ENCODE measurements around the gene PTPRJ. TPM values are rescaled to one million over a fixed set of nuclear protein-coding genes. Genes with fewer than 3 reads are reported as not detected.

PTPRJ gene
- total and polyA plus RNA-seq, 9 of the 15 experiments (the other 6 are each of a cell fraction or from before 2014, with no cell fraction given) = 0.56 to 10.7 (median 4.8) TPM

- DNase-seq (ENCODE audit: extremely low read depth in 1 of 4, low spot score in 3 of 4) (no peak), ATAC-seq (no peak), FAIRE-seq (no peak)
- no peaks in the 10 kb centered on the region for H3K9me1 ChIP-seq (ENCODE audit: control insufficient read depth, insufficient read depth, low read length)
- POLR2A ChIA-PET = interaction anchor here (0.7 to 1.3 kb wide), 2 partner anchors 24 to 1312 kb away, joined by 3 read pairs; no protein-coding TSS in a partner anchor
- in situ Hi-C loops (cut with MboI) = no loop called here
- TF ChIP-seq TBP (optimal IDR thresholded peaks at IDR 0.05; ENCODE audit: low read depth, low read length) = no peak
- no peak for TF ChIP-seq KDM1A (IDR thresholded peaks at IDR 0.05)
- TF ChIP-seq ZNF699 (CRISPR knock-in tag; IDR thresholded peaks at IDR 0.05; ENCODE audit: insufficient replicate concordance) = no peak
- no peak for TF ChIP-seq PTBP1 (IDR thresholded peaks at IDR 0.05; ENCODE audit: low read depth, low read length)
- TF ChIP-seq MBD1 (CRISPR knock-in tag; IDR thresholded peaks at IDR 0.05) = no peak
- no peak for TF ChIP-seq ZBTB43 (CRISPR knock-in tag; IDR thresholded peaks at IDR 0.05)
- TF ChIP-seq HES1 (IDR thresholded peaks at IDR 0.05; ENCODE audit: low read depth) = no peak
- TF ChIP-seq PREB (CRISPR knock-in tag; IDR thresholded peaks at IDR 0.05) = no peak
- no peak for TF ChIP-seq ZSCAN32 (CRISPR knock-in tag; IDR thresholded peaks at IDR 0.05)
- TF ChIP-seq POLR2B (IDR thresholded peaks at IDR 0.05; ENCODE audit: low read depth, partially characterized antibody) = no peak
- no peak for TF ChIP-seq ZNF239 (CRISPR knock-in tag; IDR thresholded peaks at IDR 0.05)
- no peaks in the 10 kb centered on the region for H3K9me3 ChIP-seq (replicated peaks; ENCODE audit: control insufficient read depth, insufficient read depth, low read depth, low read length)
- no peak overlapping the region for H3K9ac ChIP-seq (ENCODE audit: insufficient read depth in 1 of 2, low read depth in 2 of 2, low read length in 2 of 2)
- intact Hi-C loops (cut with micrococcal nuclease) = no loop called here
- H3K4me1 ChIP-seq (replicated peaks in 1 of 2; ENCODE audit: control insufficient read depth in 2 of 2, insufficient read depth in 2 of 2, low read length in 2 of 2) = no peaks in the 10 kb centered on the region; a peak in 1 of 5 replicates
- H3K4me2 ChIP-seq (ENCODE audit: insufficient read depth, low read length) = no peak overlapping the region
- H3K27ac ChIP-seq (ENCODE audit: extremely low read depth, low read depth, low read length) = no peak overlapping the region
- no peaks in the 10 kb centered on the region for H3K36me3 ChIP-seq (ENCODE audit: control insufficient read depth, insufficient read depth, low read length)
- no TSS peak for BruUV-seq (replicated peaks)
- no peaks in the 10 kb centered on the region for H4K20me1 ChIP-seq (replicated peaks; ENCODE audit: control insufficient read depth, insufficient read depth, low read length)
- no peak overlapping the region for H2AFZ ChIP-seq (ENCODE audit: low read depth, low read length)
- 54% methylated on average over 6 of the region's 6 CpGs for WGBS (ENCODE audit: insufficient coverage, low coverage, missing lambda C conversion rate)
- no peaks in the 10 kb centered on the region; the same call in 2 of the 3 replicates for H3K79me2 ChIP-seq (ENCODE audit: control insufficient read depth, insufficient read depth, low read length)
- H3K27me3 ChIP-seq (ENCODE audit: control insufficient read depth in 2 of 2, insufficient read depth in 2 of 2, low read length in 2 of 2) = no peaks in the 10 kb centered on the region
- CTCF ChIA-PET (ENCODE audit: low intra/inter-chr PET ratio) = no interaction called here
- H3K4me3 ChIP-seq = no peak overlapping the region
Measured at GRCh38 chr11:48029681-48030290, 49.4 kb downstream of the PTPRJ start.

All from K562 (cell line).